SW480 (cell line): ENCODE data around the gene TGFB1.

Experiments
- DNase-seq: peaks from one replicate; pipeline ENCODE4 v3.0.0-alpha.2; 2016; ENCODE audit warnings: low spot score

Gene TGFB1

GRCh38 chr19:41321204-41321599 is 32.5 kb downstream of the TGFB1 start:
- DNase-seq: no peak

- no peak for DNase-seq
Measured at GRCh38 chr19:41320568-41320967, 33.2 kb downstream of the TGFB1 start.

DNA sequence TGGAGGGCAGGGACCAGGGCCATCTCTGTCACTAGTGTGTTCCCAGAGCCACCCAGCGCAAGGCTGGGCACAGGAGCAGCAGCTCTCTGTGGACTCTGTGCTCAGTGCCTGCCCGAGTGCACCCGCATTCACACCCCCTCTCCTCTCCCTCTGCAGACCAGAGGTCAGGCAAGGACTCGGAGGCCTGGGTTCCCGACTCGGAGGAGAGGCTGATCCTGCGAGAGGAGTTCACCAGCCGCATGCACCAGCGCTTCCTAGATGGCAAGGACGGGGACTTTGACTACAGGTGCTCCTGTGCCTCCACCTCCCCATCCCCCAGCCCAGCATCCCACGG is 33.6 kb downstream of the TGFB1 start:
- no peak for DNase-seq

DNA sequence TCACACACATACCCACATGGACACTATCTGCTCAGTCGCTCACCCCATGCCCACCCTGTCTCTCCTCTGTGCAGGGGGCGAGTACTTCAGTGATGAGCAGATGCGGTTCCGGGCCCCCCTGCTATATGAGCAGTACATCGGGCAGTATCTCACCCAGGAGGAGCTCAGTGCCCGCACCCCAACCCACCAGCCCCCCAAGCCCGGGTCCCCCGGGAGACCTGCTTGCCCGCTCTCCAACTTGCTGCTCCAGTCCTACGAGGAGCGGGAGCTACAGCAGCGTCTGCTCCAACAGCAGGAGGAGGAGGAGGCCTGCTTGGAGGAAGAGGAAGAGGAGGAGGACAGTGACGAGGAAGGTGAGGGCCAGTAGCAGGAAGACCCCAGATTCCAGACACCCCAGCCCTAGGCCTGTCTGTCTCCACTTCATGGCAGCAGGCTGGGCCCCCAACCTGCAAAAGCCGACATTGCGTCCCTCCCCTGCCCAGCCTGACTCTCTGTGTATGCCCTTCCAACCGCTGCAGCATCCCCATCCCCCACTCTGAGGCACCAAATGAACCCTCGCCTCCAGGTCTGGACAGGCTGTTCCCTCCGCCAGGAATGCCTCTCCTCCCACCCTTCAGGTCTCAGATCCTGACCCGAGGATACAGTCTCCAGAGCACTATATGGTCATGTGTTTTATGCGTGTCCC is 34.1 kb downstream of the TGFB1 start:
- DNase-seq: no peak

DNA sequence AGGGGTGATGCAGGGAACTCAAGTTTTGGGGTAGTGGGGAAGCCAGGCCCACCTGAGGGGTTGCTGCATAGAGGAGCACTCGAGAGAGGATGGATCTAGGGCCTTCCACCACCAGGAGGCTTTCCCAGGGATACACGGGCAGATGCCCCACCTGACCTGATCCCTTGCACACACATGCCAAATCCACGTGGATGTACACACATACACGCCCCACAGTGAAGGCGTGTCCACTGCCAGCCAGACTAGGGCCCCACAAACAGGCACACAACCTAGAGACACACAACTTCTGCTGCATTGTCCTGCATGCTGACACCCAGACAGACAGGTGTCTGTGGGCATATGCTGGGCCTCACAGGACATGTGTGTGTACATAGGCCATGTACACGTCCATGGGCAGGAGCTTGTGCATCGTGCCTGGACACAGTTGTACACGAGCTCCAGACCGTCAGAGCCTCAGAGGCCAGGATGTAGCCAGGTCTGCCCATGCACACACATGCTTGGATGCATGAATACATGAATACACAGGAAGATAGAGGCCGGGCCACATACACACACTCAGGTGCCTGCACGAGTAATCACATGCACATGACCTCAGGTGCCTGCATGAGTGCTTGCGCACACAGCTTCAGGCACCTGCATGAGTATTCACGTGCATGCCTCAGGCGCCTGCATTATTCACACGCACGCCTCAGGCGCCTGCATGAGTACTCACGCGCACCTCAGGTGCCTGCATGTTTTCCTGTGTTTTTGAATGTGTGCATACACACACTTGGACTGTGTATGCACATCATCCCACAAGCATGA is 34.8 kb downstream of the TGFB1 start:
- DNase-seq: no peak

GRCh38 chr19:41316306-41316920 is 37.3 kb downstream of the TGFB1 start:
- no peak for DNase-seq

DNA sequence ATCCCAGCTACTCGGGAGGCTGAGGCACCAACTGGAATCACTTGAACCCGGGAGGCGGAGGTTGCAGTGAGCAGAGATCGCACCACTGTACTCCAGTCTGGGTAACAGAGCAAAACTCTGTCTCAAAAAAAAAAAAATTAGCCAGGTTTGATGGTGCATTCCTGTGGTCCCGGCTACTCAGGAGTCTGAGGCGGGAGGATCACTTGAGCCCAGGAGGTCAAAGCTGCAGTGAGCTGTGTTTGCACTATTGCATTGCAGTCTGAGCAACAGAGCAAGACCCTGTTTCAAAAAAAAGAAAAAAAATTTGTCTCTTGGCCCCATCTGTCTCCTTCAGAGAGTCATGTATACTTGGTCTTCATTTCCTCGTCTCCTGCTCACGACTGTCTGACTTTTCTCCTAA is 42.1 kb downstream of the TGFB1 start:
- DNase-seq: no peak

DNA sequence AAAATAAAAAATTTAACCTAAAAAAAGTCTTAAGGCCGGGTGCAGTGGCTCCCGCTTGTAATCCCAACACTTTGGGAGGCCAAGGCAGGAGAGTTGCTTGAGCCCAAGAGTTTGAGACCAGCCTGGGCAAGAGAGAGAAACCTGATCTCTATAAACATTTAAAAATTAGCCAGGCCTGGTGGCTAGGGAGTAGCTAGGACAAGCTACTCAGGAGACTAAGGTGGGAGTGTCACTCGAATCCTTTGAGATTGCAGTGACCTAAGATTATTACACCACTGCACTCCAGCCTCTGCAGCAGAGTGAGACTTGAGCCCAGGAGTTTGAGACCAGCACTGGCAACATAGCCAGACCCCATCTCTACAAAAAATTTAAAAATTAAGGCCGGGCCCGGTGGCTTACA is 42.6 kb downstream of the TGFB1 start:
- no peak for DNase-seq

DNA sequence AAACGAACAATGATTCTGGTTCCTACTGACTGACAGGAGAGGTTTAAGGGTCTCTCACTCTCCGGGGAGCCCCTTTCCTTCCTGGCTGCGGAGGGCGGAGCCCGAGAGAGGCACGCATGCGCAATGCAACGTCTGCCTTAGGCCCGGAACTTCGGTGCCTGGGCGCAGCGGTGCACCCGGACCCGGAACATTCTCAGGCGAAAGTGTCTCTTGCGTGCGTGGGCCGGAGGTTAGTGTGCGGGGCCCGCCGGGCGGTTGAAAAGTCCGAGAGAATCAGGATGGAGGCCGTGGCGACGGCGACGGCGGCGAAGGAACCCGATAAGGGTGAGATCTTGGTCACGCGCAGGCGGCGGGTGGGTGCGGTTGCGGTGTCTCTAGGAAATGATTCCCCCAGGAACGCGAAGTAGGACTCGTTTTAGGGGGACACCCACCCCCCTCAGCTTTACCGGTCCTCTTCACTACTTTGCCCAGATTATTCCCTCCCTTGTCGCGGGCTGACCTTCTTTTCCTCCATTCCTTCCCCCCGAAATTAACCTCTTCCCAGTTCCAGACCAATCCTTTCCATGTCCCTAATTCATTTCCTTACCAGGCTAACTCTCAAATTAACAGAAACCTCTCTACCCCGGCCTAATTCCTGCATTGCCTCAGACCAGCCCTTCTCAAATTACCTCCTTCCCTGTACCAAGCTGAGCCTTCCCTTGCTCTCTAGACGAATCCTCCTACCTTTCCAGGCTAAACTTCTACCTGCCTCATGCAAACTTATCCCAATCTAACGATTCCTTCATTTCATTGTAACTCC is 43.5 kb downstream of the TGFB1 start, which contains the start of gene CCDC97:
Gene CCDC97 (plus strand): TSS at position 140 of the 799 bp plus-strand sequence. CDS start 139 bp downstream, at position 279.
- DNase-seq: peak; percentile 86

DNA sequence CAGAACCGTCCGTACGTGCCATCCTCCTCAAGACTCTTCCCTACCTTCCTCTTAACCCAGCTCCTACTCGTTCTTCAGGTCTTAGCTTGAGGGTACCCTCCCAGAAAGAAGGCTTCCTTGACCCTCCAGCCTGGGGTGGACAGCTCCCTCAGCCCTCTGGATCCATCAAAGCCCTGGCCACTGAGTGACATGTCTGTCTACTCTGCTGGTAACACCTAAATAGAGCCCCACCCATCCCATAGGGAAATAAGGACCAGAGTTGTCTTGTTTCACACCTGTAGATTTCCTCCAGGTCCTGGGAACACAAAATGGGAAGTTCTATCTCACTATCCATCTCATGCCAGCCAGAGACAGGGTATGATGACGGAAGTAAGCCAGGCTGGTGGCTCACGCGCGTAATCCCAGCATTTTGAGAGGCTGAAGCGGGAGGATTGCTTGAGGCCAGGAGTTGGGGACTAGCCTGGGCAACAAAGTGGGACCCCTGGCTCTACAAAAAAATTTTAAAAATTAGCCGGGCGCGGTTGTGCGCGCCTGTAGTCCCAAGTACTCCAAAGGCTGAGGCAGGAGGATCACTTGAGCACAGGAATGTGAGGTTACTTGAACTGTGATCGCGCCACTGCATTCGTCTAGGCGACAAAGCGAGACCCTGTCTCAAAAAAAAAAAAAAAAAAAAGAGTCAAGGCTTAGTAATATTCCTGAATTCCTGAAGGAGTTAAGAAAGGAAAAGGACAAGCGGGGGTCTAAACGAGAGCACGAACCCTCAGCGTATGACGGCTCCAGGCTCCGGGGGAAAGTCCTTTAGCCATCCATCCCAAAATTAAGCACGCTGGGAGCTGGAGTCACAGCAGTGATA is 44.3 kb downstream of the TGFB1 start:
- peak; percentile 37 for DNase-seq

DNA sequence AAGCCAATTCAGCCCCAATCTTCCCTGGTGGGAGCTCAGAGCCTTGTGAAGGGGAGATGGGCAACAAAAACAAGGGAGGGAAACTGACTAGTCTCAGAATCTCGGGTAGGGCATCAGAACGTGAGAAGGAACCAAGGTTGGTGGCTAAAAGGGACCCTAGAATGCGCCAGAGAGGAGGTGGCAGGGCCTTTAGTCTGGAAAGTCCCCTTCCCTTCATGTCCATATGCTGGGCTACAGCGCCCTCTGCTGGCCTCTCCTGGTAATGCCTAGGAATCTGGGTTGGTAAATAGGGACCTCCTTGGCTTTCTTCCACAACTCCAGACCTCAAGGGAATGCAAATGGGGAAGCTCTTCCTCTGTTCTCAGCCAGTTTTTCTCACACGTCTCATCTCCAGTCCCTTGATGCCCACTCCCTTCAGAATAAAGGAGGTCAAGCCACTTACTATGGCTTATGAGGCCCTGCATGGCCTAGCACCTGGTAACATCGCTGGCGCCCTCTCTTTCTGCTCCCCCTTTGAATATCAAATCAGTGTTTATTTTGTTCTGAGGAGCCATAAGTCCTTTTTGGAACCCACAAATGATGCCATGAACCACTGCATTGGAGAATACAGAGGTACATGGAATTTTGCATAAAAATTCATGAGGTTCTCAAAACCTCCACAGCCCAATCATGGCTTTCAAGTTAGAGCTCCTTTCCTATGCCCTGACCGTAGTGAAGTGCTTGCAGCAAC is 45.1 kb downstream of the TGFB1 start:
- peak; percentile 86 for DNase-seq

DNA sequence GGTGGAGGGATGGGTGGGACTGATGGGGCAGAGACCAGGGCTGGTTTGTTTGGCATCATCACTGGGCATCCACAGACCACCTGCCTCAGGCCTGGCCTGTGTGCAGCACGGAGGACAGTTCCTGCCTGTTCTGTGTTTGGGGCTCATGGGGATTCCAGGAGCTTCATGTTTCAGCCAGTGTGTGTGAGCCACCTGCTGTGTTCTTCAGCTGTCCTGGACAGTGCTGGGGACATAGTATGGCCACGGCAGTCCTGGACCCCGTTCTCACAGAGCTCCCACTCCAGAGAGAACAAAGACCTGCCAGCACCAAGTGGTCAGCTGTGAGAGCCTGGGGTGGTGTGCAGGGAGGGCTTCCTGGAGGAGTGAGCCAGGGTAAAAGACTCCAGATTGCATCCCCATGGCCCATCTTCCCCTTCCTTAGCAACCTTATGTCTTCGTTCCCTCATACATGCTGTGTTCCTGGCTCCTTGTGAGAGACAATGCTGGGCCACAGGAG is 45.7 kb downstream of the TGFB1 start:
- DNase-seq: no peak

- no peak for DNase-seq
Measured at GRCh38 chr19:41307090-41307875, 46.4 kb downstream of the TGFB1 start.

- no peak for DNase-seq
Measured at GRCh38 chr19:41305927-41306793, 47.6 kb downstream of the TGFB1 start.

DNA sequence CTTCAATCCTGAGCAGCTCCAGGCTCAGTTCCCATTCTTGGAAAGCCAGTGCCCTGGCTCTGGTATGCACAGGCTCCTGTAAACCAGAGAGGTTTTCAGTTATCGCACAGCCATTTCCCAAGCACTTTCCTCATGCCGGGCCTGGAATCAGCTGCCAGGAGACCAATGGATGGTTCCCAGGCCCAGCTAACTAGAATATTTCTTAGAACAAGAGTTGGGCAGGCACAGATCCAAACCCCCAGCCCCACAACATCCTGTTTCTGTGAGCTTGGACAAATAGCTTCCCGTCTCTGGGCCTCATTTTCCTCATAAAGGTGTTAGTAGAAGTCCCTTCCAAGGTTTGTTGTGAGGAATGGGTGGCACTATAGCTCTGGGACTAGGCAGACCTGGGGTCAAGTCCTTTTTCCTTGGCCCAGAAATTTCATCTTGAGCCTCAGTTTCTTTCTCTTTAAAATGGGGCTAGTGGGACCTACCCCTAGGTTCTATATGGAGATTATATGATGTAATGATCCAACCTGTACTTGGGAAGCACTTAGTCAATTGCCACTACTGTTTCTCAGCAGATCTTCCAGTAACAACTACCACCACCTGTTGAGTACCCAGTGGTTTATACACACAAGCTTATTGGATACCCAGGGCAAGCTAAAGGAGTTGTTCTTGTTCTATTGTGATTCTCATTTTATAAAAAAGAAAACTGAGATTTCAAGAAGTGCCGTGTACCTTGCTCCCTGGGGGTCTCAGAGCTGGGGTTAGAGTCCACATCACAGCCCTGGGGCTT is 48.8 kb downstream of the TGFB1 start:
- DNase-seq: no peak

- no peak for DNase-seq
Measured at GRCh38 chr19:41303954-41304353, 49.8 kb downstream of the TGFB1 start.

DNA sequence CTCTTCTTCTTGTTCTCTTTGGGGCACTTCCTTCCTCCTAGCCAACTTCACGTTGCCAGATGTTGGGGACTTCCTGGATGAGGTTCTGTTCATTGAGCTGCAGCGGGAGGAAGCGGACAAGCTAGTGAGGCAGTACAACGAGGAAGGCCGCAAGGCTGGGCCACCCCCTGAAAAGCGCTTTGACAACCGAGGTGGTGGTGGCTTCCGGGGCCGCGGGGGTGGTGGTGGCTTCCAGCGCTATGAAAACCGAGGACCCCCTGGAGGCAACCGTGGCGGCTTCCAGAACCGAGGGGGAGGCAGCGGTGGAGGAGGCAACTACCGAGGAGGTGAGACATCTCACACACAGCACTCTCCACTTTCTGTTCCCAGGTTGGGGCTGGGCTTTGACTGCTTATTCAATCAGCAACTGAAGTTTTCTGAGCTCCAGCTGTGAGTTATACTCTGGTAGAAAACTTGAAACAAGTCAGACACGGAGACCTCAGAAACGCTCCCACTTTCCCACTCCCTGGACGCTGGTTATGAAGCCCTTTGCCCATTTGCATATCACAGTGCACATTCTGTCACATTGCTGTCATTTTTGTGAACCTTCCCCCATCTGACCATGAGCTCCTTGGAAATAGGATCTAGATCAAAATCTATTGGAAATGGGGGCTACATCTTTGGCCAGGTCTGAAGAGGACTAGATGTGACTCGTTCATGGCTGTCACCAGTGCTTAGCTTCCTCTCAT is 50.9 kb downstream of the TGFB1 start:
- DNase-seq: no peak
